Ovary (tissue), 9 donors: ENCODE data around the gene TAF15. TPM values are rescaled to one million over a fixed set of nuclear protein-coding genes. Genes with fewer than 3 reads are reported as not detected.

Experiments used
- DNase-seq, 5 donors: peaks; one replicate each; pipeline ENCODE4 v3.0.0-alpha.2; 2019 to 2020
- H3K27ac ChIP-seq, 2 donors: fragments of 200-600 bp; one replicate each; pipeline versions ENCODE4 v1.5.1 to v1.8.0; 2019 to 2022
- H3K27me3 ChIP-seq: fragments of 200-600 bp; one replicate; pipeline ENCODE4 v1.8.0; 2022
- H3K36me3 ChIP-seq: fragments of 200-600 bp; sonication (generic); one replicate; pipeline ENCODE4 v1.5.1; 2019
- H3K4me1 ChIP-seq: one replicate; pipeline ENCODE4 v1.8.1; 2013; ENCODE audit warnings: mild to moderate bottlenecking, moderate library complexity; ENCODE audit not compliant: insufficient read depth
- H3K4me3 ChIP-seq: fragments of 200-600 bp; sonication (generic); one replicate; pipeline ENCODE4 v1.5.1; 2017
- H3K9me3 ChIP-seq, 2 donors: fragments of 200-600 bp in 1 of 2; sonication (generic) in 1 of 2; one replicate each; pipeline versions ENCODE4 v1.5.1 to v1.8.1; 2013 to 2019; ENCODE audit warnings: mild to moderate bottlenecking in 1 of 2, moderate library complexity in 1 of 2
- EP300 ChIP-seq: sonication (generic); formaldehyde crosslinking; IDR thresholded peaks from one replicate; pipeline ENCODE4 v1.6.1; 2017; ENCODE audit warnings: antibody characterized with exemption
- POLR2A ChIP-seq: fragments of 450-650 bp; IDR thresholded peaks from one replicate; pipeline ENCODE4 v1.6.1; 2017; ENCODE audit warnings: antibody characterized with exemption, mild to moderate bottlenecking, moderate library complexity
- WGBS, 3 donors: extraction: QIAGEN DNeasy Blood & Tissue Kit in 1 of 3; methylation state at CpG; one replicate each; pipeline versions ENCODE4 v1.1.5 to v1.1.7; 2013 to 2017; 5-methylcytosine and 5-hydroxymethylcytosine counted together
- intact Hi-C, 4 donors: fragments of 100-400 bp; cut with DNase I; formaldehyde crosslinking; loops; one replicate each; pipeline versions ENCODE4 v1.11.0 to v1.15.1; 2022 to 2023
- polyA plus RNA-seq, 2 donors: library from polyadenylated mRNA; stranded (reverse); fragments of 200-250 nt in 1 of 2; fragments of 350-450 nt in 1 of 2; fragmentation: Illumina TruSeq in 1 of 2; extraction: RNeasy Lipid Tissue Mini Kit (QIAGEN cat#74804) in 1 of 2; gene quantifications; one replicate each; pipeline ENCODE4 v1.2.3, GENCODE V29; 2013 to 2014
- total RNA-seq, 7 donors: library from RNA; depleted of rRNA in 2 of 7; stranded (reverse); fragments of >200 nt in 2 of 7; fragmentation: NEBNext Ultra II Directional in 3 of 7; extraction: Animal tissue kit (Norgen Biotek cat#: 25700) in 3 of 7; gene quantifications; one replicate each; pipeline versions ENCODE4 v1.1.0 to v1.2.4, GENCODE V29; 2016 to 2023
- TF ChIP-seq, protein P1 (sequence below), 3 donors: fragments of 450-650 bp in 2 of 3; fragments of 200-600 bp in 1 of 3; IDR thresholded peaks; one replicate each; pipeline versions ENCODE4 v1.5.1 to v1.8.0; 2016 to 2022; ENCODE audit warnings: antibody characterized with exemption in 3 of 3, mild to moderate bottlenecking in 1 of 3
- donor health status: DM: no; HTN: no; CAD: no; lungs with moderate emphysema.
- donor health status: DM: no; HTN: no; CAD: no.
- donor health status: Bipolar disorder and iron deficiency.
- donor health status: DM: yes; HTN: yes; CAD: no.
- donor health status: DM: no; HTN: no; CAD: no.
- donor health status: DM: yes; HTN: yes; CAD: no.

Gene TAF15
- total and polyA plus RNA-seq, 9 donors: 30.2 to 223 (median 126) TPM

DNA sequence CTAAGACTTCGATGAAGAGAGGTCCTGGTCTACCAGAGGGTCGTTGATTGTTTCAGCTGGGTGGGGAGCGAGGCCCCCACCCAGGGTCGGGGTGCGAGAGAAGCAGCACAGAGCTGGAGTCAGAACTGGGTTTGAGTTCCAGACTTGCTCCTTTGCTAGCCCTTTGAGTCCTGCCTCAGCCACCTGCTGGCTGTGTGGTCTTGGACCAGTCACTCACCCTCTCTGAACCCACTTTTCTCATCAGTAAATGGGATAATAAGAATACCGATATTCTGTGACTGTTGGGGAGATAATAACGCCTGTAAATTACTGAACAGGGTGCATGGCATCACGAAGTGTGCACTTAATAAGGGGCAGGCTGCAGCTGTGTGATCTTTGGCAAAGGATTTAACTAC is 13.4 kb upstream of the TAF15 start:
- intact Hi-C loops: no loop called here
- Histone ChIP-seq H3K27ac (no peak overlapping the region), H3K36me3 (no peaks in the 10 kb centered on the region), H3K4me3 (peak overlapping the region; percentile 58), H3K27me3 (no peaks in the 10 kb centered on the region), H3K9me3 (peaks cover 0 to 6% of the 10 kb centered on the region in 2 donors), H3K4me1 (peaks cover 5% of the 10 kb centered on the region)
- 34 to 39% (median 36%) methylated on average over 8 of the region's 8 CpGs for WGBS, 3 donors
- TF ChIP-seq, protein P1, sequence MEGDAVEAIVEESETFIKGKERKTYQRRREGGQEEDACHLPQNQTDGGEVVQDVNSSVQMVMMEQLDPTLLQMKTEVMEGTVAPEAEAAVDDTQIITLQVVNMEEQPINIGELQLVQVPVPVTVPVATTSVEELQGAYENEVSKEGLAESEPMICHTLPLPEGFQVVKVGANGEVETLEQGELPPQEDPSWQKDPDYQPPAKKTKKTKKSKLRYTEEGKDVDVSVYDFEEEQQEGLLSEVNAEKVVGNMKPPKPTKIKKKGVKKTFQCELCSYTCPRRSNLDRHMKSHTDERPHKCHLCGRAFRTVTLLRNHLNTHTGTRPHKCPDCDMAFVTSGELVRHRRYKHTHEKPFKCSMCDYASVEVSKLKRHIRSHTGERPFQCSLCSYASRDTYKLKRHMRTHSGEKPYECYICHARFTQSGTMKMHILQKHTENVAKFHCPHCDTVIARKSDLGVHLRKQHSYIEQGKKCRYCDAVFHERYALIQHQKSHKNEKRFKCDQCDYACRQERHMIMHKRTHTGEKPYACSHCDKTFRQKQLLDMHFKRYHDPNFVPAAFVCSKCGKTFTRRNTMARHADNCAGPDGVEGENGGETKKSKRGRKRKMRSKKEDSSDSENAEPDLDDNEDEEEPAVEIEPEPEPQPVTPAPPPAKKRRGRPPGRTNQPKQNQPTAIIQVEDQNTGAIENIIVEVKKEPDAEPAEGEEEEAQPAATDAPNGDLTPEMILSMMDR (IDR thresholded peaks at IDR 0.05): no peak
- TF ChIP-seq EP300 (no peak), POLR2A (no peak)
- DNase-seq: no peak

DNA sequence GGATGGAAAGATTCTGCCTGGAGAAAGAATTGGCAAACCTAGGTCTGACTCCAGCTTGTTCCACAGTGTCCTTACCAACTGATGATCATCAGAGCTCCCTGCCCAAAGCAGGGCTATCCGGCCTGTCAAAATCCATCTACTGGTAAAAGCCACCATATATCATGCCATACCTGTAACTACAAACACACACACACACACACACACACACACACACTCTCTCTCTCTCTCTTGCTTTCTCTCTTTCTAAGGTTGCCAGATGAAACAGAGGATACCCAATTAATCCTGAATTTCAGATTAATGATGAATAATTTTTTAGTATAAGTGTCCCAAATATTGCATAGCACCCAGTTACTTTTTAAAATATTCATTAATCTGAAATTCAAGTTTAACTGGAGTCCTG is 12.3 kb upstream of the TAF15 start:
- intact Hi-C loops: no loop called here
- peaks cover 5% of the 10 kb centered on the region for H3K4me1 ChIP-seq
- H3K27ac ChIP-seq: no peak overlapping the region
- H3K4me3 ChIP-seq: no peak overlapping the region
- TF ChIP-seq, protein P1 (IDR thresholded peaks at IDR 0.05): no peak
- TF ChIP-seq EP300 (no peak), POLR2A (no peak)
- H3K36me3 ChIP-seq: no peaks in the 10 kb centered on the region
- H3K27me3 ChIP-seq: no peaks in the 10 kb centered on the region
- 74 to 88% (median 76%) methylated on average over 1 of the region's 1 CpG for WGBS, 3 donors
- H3K9me3 ChIP-seq: peaks cover 0 to 4% of the 10 kb centered on the region in 2 donors
- no peak for DNase-seq

DNA sequence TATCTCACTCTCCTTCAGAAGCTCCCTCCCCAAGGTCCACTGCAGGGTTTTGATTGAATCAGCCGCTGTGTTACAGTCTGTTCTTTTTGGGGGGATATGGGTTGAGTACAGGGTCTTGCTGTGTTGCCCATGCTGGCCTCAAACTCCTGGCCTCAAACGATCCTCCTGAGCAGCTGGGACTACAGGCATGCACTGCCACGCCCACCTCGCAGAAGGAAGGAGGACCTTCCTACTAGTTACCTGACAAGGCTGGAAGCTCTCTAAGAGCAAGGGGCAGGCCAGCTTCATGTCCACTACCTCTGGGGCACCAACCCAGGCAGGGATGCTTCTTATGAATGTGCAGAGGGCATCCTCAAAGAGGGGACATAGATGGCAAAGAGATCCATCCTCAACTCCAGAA is 11.9 kb upstream of the TAF15 start:
- Histone ChIP-seq H3K4me1 (peaks cover 5% of the 10 kb centered on the region), H3K9me3 (no peaks in the 10 kb centered on the region), H3K36me3 (no peaks in the 10 kb centered on the region), H3K4me3 (no peak overlapping the region), H3K27me3 (no peaks in the 10 kb centered on the region), H3K27ac (no peak overlapping the region)
- intact Hi-C loops: no loop called here
- TF ChIP-seq POLR2A (no peak), EP300 (no peak)
- TF ChIP-seq, protein P1 (IDR thresholded peaks at IDR 0.05): no peak
- WGBS, 3 donors: 45 to 61% (median 53%) methylated on average over 4 of the region's 4 CpGs
- DNase-seq: no peak

DNA sequence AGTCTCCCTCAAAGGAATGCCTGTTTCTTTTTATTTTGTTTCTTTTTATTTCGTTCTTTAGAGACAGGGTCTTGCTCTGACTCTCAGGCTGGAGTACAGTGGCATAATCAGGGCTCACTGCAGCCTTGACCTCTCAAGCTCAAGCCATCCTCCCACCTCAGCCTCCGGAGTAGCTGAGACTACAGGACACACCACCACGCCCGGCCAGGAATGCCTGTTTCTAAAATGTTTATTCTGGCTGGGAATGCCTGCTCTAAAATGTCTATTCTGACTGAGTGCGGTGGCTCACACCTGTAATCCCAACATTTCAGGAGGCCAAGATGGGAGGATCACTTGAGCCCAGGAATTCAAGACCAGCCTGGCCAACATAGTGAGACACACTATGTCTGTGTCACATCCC is 11.4 kb upstream of the TAF15 start:
- H3K27ac ChIP-seq: no peak overlapping the region

More for the DNA sequence above, 11.4 kb upstream of the TAF15 start:
- 32 to 38% (median 37%) methylated on average over 5 of the region's 5 CpGs for WGBS, 3 donors
- TF ChIP-seq EP300 (no peak), POLR2A (no peak)
- TF ChIP-seq, protein P1 (IDR thresholded peaks at IDR 0.05): no peak
- H3K36me3 ChIP-seq: no peaks in the 10 kb centered on the region
- H3K4me1 ChIP-seq: peaks cover 5% of the 10 kb centered on the region
- no peaks in the 10 kb centered on the region for H3K9me3 ChIP-seq
- no peak overlapping the region for H3K4me3 ChIP-seq
- no peak for DNase-seq
- intact Hi-C loops: no loop called here
- H3K27me3 ChIP-seq: no peaks in the 10 kb centered on the region
